Head of caudate nucleus (tissue), 42 donors: ENCODE data around the gene LARP6.
"Not testable (repeated sequence)": the region's sequence is repeated elsewhere in the genome, so short reads cannot be mapped to it uniquely, and the experiment has no call there.

Source experiments
- DNase-seq, 42 donors: peaks; one replicate each; pipeline versions ENCODE4 v3.0.0 to v3.0.0-alpha.2; 2020 to 2021; ENCODE audit warnings: mixed read lengths in 7 of 42
- intact Hi-C: fragments of 100-400 bp; cut with DNase I; formaldehyde crosslinking; loops from one replicate; pipeline ENCODE4 v1.15.0; 2022

The LARP6 gene

GRCh38 chr15:70853973-70854665, at the start of gene LARP6:
Gene LARP6, minus strand, starts transcription at chr15:70854157. Its CDS starts 69 bp downstream, at chr15:70854088.
- peak in 41 of 42 donors; percentile 40 to 87 (median 77) for DNase-seq
- intact Hi-C loops, result no loop called here

- no peak for DNase-seq
- intact Hi-C loops, result no loop called here
Observed at GRCh38 chr15:70902107-70902506, 48.1 kb upstream of the LARP6 start.

GRCh38 chr15:70892912-70893560, 39.1 kb upstream of the LARP6 start:
- intact Hi-C loops, result no loop called here
- peak in 22 of 42 donors; percentile 27 to 75 (median 48) for DNase-seq

- intact Hi-C loops, result no loop called here
- peak; percentile 72 to 94 (median 88) for DNase-seq
Observed at GRCh38 chr15:70892002-70892911, 38.3 kb upstream of the LARP6 start, which contains the start of the genes LRRC49 and THAP10. Gene LRRC49, plus strand, starts transcription at chr15:70892826. Its CDS starts 69 bp downstream, at chr15:70892895. Gene THAP10, minus strand, starts transcription at chr15:70892433. Its CDS starts 161 bp downstream, at chr15:70892272.

- intact Hi-C loops, result no loop called here
- DNase-seq, result no peak
Observed at GRCh38 chr15:70882361-70882760, 28.4 kb upstream of the LARP6 start.

GRCh38 chr15:70880781-70881180, 26.8 kb upstream of the LARP6 start:
- intact Hi-C loops, result no loop called here
- DNase-seq, result no peak

GRCh38 chr15:70879401-70879800, 25.4 kb upstream of the LARP6 start:
- intact Hi-C loops, result loop anchor here (5.0 kb wide), 1 partner anchor 52 kb away; no protein-coding TSS in a partner anchor
- no peak for DNase-seq

GRCh38 chr15:70876683-70877082, 22.7 kb upstream of the LARP6 start:
- intact Hi-C loops, result loop anchor here (5.0 kb wide), 1 partner anchor 49 kb away; no protein-coding TSS in a partner anchor
- no peak for DNase-seq

GRCh38 chr15:70876011-70876410, 22.1 kb upstream of the LARP6 start:
- DNase-seq, result no peak
- intact Hi-C loops, result loop anchor here (5.0 kb wide), 1 partner anchor 49 kb away; no protein-coding TSS in a partner anchor

GRCh38 chr15:70875001-70875782, 21.2 kb upstream of the LARP6 start:
- peak in 18 of 42 donors; percentile 27 to 80 (median 56) for DNase-seq
- intact Hi-C loops, result loop anchor here (5.0 kb wide), 1 partner anchor 48 kb away; no protein-coding TSS in a partner anchor

- DNase-seq, result no peak
- intact Hi-C loops, result no loop called here
Observed at GRCh38 chr15:70873232-70874054, 19.5 kb upstream of the LARP6 start.

GRCh38 chr15:70871490-70871889, 17.5 kb upstream of the LARP6 start:
- intact Hi-C loops, result not testable (repeated sequence)

GRCh38 chr15:70870051-70870450, 16.1 kb upstream of the LARP6 start:
- DNase-seq, result peak in 9 of 42 donors; percentile 24 to 73 (median 43)
- intact Hi-C loops, result no loop called here

More at GRCh38 chr15:70871490-70871889, 17.5 kb upstream of the LARP6 start:
- DNase-seq, result not testable (repeated sequence)

- DNase-seq, result peak in 4 of 42 donors; percentile 27 to 47 (median 37)
- intact Hi-C loops, result no loop called here
Observed at GRCh38 chr15:70869346-70869745, 15.4 kb upstream of the LARP6 start.

GRCh38 chr15:70867911-70868467, 14.0 kb upstream of the LARP6 start:
- intact Hi-C loops, result no loop called here
- peak in 21 of 42 donors; percentile 30 to 84 (median 58) for DNase-seq

GRCh38 chr15:70866982-70867641, 13.2 kb upstream of the LARP6 start:
- intact Hi-C loops, result no loop called here
- DNase-seq, result no peak
